PFSK-1 (cell line): Measurements from ENCODE around the gene HIP1.

ENCODE experiments used
- POLR2AphosphoS5 ChIP-seq: IDR thresholded peaks from 2 replicates; pipeline ENCODE4 v1.6.1; 2012; ENCODE audit warnings: low read depth, mild to moderate bottlenecking, control low read depth, low read length, moderate library complexity
- REST ChIP-seq, 2 experiments: IDR thresholded peaks; 2 replicates each; pipeline versions ENCODE4 v1.6.1 to v1.8.0; 2011 to 2012; ENCODE audit warnings: low read depth in 2 of 2, low read length in 2 of 2, control low read depth in 1 of 2, inconsistent platforms in 1 of 2, mild to moderate bottlenecking in 1 of 2, moderate library complexity in 1 of 2; ENCODE audit not compliant: insufficient read depth in 1 of 2
- TAF1 ChIP-seq: IDR thresholded peaks from 2 replicates; pipeline ENCODE4 v1.6.1; 2012; ENCODE audit warnings: low read length, control low read depth, borderline replicate concordance; ENCODE audit not compliant: insufficient read depth

- no peak for TF ChIP-seq TAF1
- no peak for TF ChIP-seq POLR2AphosphoS5
- TF ChIP-seq REST (IDR thresholded peaks at IDR 0.05; ENCODE audit: insufficient read depth in 1 of 2, low read depth in 2 of 2, low read length in 2 of 2) = no peak
These were observed 166.3 kb downstream of the HIP1 start for GRCh38 chr7:75572396-75572795.
